CD4-positive, alpha-beta T cell treated with Interleukin-6 at 100 ng/mL for 8 hours (primary cell): ENCODE results near the gene PLCB1.
"Not testable (repeated sequence)": the region's sequence is repeated elsewhere in the genome, so short reads cannot be mapped to it uniquely, and the experiment has no call there.

ENCODE experiments used
- DNase-seq: peaks from one replicate; pipeline ENCODE4 v3.0.0-alpha.2; 2020; ENCODE audit warnings: mixed read lengths, low spot score

Gene PLCB1

DNA sequence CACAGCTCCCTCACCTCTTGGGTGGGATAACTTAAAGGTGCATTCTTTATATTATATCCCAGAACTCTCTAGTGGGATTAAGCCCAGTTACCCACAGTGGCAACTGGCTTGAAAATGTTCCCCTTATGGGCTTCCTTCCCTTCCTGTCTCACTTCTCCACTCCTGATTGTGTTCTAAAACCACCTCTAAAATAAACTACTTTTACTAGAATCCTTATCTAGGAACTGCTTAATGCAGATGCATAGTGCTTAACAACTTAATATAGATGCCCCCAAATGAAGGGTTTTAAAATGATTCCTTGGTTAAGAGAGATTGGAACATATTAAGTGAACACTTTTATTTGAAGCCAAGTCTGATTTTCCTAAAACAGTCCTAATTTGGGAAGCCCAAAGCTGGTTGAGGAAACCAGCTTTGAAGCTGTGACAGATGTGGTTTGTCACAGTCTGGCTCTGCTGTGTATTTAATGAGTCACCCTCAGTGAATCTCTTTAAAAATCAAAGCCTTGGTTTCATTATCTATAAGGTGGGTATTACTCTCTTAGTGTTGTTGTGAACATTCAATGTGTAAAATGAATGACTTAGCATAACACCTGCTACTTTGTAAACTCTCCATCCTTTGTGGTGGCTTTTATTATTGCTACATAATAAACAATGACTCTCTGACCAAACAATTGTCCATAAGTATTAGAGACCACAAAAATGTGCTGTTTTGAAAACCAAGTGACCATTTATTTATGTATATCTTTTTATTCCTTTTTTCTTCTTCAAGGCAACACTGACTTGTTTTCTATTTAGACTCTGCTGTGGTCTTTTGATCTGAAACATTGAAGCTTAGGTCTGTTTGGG, 24.4 kb downstream of the PLCB1 start:
- peak; percentile 11 for DNase-seq

DNA sequence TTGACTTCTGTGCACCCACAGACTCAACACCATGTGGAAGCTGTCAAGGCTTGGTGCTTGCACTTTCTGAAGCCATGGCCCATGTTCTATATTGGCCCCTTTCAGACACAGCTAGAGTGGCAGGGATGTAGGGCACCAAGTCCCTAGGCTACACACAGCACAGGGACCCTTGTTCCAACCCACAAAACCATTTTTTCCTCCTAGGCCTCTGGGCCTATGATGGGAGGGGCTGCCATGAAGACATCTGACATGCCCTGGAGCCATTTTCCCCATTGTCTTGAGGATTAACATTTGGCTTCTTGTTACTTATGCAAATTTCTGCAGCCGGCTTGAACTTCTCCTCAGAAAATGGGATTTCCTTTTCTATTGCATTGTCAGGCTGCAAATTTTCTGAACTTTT, 27.2 kb downstream of the PLCB1 start:
- DNase-seq: not testable (repeated sequence)

DNA sequence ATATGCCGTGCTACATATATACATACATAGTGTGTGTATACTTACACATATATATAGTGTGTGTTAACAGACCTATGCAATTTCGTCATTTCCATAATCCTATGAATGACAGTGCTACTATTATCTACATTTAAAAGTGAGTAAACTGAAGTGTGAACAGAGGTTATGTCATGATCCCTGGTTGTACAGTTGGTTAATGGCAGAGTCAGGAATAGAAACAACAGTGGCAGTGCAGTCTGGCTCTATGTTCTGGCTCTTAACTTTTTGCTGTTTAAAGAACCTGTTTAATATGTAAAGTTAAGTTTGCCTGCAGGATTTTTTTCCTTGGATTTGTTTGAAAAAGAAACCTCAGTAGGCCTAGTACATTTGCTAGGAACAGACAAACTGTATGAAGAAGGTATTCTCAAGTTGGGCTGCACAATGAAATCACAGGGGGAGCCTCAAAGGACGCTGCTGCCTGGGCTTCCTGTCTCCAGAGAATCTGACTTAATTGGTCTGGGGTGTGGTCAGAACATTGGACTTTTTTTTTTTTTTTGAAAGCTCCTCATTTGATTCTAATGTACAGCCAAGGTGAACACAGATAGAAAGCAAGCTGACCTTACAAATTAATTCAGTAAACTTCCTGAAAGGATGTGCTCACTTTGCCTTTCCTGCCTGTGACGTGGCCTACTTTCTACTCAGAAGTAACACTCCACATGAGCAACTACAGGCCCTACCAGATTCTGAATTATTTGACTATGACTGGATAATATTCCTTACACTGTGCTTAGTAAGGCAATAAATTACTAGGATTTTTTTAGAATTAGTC, 29.4 kb downstream of the PLCB1 start:
- peak; percentile 17 for DNase-seq

DNA sequence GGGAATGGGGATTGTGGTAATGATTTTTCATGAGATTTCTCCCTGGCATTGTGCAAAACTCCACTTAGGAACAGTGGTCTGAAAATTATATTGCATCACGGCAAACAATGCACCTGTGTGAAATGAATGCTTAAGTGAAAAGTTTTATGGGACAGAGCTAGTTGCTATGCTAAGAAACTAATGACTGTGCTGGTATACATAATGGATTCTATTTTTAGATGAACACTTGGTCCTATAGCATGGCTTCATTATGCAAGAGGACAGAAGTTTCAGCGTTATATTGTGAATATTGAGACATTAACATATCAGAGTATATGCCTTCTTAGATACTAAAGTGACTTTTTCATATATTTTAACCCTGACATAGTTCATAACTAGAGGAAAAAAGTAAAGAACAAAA, 30.5 kb downstream of the PLCB1 start:
- DNase-seq: no peak

DNA sequence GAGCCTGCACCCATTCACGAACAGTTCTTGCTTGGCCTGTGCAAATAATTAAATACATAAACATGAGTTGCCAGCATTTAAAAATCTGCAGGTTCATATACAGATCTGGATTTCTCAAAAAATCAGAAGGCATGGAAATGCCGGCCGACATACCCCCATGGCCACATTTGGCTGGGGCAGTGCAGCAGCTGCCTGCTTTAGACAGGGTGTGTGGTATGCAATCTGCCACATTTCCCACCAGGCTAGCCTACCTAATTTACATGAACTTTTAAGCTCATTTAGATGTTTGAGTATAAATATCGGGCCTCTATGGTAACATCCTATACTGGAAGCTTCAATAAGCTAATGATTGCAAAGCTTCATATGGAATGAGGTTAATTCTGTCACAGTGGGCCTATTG, 31.5 kb downstream of the PLCB1 start:
- no peak for DNase-seq

DNA sequence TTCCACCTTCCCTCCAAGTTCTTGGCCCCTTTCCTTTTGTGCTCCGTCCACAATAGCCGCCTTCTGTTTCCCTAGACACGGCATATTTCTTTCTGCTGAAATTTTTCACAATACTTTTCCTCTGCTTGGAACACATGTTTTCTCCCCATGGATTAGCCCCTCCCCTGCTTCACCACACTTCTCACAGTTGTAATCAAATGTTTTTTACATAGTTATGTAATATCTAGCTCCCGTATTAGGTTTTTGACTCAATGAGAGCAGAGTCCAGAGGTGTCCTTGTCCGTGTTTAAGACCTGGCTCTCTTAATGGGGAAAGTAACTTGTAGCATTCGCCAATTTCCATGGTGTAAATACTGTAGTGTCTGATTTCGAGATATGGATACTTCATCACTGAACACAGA, 34.7 kb downstream of the PLCB1 start:
- no peak for DNase-seq

DNA sequence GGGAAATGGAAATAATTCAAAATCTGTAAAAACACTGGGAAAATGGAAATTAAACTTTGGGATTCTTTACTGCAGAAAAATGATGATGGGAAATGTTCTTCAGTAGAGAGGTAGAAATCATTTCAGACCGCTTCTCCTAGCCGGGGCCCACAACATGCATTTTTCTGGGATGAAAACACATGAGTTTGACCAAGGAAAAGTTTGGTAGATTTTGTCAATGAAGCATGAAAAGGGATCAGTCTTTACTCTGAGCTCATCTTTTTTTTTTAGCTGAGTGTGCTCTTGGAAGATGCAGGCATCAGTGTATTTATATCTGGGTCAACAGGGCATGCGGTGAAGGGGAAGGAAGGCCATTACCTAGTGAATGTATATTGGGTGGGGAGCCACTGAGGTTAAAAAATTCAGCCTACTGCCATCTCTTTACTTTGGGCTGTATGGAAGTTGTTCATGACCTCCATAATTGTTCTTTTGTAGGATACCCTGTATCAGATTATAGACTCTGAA, 36.8 kb downstream of the PLCB1 start:
- DNase-seq: no peak

DNA sequence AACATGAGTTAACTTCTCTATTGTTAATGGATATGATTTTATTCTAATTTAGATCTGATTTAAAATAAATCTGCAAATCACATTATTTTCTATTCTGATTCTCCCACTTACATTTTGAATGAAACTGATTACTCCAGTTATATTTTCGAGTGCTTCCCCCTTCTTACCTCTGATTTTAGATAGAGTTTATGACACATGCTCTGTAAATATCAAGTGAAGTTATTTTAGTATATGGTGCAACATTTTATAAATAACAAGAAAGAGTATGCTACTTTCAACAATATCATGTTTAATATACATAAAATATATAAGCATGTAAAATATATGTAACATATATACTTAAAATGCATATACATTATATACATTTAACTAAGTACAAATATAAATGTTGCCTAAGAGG, 38.9 kb downstream of the PLCB1 start:
- no peak for DNase-seq

DNA sequence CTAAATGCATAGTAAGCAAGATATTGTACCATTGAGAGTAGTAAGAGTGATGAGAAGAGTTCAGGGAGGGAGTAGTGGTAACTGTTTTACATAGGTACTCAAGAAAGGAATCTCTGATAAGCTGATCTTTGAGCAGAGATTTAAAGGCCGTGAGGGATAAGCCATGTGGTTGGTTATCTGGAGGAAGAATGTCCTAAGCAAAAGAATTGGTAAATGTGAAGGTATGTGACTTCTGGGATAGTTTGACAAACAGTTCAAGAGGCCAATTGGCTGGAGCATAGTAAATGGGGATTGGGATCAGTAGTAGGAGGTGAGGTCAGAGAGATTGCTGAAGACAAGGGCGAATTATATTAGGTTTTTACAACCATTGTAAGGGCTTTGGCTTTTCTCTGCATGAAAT, 40.1 kb downstream of the PLCB1 start:
- no peak for DNase-seq

DNA sequence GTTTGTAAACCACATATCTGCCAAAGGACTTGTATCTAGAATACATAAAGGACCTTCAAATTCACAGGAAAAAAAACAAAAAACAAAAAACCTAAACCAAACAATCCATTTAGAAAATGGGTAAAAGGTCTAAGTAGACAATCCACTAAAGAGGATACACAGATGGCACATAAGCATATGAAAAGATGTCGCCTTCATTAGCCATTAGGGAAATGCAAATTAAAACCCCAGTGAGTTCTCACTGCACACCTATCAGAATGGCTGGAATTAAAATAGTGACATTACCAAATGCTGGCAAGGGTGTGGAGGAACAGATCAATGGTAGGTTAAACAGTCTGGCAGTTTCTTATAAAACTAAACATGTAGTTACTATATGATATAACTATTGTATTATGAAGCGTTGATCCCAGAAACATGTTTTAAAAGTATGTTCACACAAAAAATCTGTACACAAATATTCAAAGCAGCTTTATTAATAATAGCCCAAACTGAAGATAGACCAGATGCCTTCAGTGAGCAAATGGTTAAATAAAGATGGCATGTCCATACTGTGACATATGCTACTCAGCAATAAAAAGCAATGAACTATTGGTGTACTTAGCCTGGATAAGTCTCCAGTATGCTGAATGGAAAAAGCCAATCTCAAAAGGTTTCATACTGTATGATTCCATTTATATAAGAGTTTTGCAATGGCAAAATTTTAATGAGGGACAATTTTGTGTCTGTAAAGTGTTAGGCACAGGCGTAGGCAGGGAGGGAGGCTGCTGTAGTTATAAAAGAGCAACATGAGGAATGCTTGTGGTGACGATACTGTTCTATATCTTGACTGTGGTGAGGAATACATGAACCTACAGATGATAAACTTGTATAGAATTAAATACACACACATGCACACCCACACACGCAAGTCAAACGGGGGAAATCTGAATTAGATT, 43.9 kb downstream of the PLCB1 start:
- no peak for DNase-seq

DNA sequence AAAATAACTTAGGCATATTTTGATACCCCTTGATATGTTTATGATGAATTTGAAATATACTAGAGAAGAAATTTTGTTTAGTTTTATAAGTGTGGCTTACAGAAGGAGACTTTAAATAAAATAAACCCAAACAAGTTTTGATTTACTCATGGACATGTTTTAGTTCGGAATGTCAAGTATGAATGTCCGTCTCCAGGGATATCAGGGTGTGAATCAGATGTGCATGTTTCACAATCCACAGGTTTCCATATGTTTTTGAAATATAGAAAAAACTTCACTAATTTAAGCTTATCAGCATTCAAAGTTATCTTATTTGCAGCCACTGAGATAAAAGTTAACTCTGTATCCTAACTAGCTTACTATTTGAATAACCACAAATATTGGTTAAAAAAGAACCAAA, 51.5 kb downstream of the PLCB1 start:
- no peak for DNase-seq

DNA sequence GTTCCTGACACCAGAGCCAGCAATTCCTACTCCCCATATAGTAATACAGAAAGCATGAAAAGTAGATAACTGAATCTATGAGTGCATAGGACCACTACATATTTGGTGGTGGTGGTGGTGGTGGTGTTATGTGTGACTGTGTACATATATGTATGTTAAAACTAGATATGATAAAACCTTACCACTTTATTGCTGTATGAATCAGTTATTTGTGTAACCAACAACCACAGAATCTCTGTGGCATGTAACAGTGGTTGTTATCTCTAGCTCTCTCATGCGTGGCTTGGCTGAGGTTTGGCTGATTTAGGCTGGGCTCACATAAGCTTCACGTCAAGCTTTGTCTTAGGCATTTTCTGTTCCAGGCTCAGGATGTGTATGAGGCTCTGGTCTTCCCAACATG, 55.7 kb downstream of the PLCB1 start:
- no peak for DNase-seq

DNA sequence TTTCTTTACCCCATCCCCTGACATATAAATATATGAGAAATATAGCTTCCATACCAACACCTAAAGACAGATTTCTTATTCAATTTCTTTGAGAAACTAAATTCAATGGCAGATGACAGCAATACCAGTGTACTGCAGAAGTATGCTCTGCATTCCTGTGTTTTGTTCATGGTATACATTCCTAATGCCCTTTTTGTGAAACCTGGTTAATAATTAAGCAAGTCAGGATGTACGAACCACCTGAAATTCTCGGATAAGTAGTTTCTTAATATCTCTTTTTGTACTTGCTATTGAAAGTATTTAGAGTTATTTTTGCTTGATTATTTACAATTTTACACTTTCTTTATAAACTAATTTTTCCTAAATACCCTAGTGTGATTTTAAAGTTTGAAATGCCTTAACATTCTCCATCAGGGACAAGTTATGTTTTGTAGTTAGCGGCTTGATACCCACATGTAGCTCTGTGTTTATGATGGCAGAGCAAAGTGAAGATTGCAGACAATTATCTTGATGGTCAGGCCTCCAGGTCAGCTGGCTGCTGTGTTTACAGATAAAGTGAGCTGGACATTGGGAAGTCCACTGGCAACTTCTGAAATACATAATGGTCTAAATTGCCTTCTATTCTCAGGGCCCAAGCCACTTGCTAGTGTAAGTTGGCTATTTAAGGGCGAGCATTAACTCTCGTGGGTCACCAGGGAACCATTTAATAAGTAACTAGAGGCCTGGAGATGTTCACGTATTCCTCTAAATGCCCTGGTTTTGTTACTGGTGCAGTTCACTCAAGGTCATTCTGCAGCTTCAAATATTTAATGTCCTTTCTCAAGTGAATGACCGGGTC, 58.2 kb downstream of the PLCB1 start:
- no peak for DNase-seq

DNA sequence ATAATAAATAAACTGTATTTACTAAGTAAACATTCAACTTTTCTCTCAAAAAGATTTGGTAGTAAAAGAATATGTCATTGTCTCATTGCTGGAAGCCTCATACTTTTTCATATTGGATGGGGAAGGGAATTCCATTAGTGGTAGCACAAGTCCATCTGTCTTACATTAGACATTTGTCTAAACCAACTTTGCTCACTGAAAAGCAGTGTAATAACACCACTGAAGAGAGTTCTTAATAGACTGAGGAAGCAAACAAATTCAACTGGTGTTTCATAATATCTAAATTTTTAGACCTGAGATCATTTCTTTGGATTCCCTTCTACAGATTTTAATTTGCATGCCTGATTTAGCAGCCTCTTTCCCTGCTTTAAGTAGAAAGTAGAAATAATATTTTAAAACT, 62.7 kb downstream of the PLCB1 start:
- no peak for DNase-seq

DNA sequence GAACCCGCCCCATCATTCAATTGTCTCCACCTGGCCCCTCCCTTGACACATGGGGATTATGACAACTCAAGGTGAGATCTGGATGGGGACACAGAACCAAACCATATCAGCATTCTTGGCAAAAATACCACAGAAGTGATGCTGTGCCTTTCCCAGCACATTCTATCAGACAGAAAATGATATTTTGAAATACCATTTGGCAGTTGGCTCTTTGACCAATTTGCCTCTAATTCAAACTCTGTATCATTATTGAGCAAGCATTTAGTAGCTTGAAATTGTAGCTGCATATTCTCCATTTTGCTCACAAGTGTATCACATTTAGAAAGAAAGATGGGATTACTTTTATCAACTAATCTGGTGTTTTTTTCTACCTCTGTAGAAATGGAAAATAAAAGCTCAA, 64.0 kb downstream of the PLCB1 start:
- no peak for DNase-seq

DNA sequence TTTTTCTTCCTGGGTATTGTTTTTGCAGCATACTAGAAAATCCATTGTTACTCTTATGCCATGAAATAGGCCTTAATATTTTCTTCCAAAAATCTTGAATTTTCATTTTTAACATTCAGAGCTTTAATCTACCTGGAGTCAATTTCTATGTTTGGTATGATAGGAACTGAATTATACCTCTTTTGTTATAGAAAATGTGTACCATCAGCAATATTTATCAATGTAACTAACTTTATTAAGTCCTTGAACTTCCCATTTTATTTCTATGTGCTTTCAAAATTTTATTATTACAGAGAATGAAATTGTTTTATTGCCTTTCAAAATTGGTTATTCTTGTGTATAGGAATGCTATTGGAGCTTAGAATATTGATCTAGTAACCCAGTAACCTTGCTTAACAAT, 68.2 kb downstream of the PLCB1 start:
- no peak for DNase-seq

DNA sequence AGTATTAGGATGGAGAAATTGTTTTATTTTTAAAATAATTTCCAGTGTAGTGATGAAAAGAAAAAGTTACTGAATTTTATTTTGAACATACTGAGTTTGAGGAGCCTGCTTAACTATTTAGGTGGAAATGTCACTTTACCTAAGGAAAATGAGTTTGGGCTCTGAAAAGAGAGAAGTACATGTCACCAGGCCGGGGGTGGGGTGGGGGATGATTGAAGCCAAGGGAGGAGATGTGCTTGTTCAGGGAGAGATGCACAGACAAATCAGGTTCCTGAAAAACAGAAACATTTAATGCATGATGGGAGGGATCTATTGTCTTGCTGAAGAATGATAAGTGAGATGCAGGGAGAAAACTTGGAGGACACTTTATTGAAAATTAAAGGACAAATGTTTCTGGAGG, 71.3 kb downstream of the PLCB1 start:
- no peak for DNase-seq

DNA sequence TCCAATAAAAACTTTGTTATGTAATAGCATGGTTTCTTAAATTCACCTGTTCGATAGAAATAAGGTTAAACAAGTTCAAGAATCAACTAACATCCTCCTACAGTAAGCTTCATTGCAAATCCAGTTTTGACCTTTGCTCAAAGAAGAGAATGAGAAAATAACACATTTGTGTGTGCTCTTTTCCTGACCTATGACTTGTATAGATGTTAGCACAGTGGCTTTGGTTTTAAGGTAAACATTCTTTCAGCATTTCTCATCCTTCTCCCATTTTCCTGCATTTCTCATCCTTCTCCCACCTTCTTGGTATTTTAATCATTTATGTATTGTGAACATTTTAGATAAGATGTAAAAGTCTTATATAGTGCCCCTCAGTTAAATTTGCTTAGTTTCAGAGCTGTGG, 73.9 kb downstream of the PLCB1 start:
- no peak for DNase-seq

DNA sequence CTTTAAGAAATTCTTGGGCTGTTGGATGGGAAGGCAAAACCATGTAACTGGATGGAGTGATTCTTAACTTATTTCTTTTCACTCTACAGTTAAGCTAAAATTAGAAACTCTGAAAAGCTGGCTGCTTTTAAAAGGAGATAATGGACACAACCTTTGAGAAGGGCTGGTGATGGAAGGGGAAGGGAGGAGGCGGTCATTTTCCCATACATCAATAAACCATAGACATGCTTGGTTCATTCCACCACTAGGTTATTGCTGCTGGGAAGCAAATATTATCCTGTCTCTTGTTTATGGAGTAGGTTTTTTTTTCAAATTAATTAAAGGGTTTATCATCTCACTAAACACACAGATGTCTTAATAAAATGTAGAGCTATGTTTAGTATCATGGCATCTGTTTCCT, 76.2 kb downstream of the PLCB1 start:
- DNase-seq: no peak

DNA sequence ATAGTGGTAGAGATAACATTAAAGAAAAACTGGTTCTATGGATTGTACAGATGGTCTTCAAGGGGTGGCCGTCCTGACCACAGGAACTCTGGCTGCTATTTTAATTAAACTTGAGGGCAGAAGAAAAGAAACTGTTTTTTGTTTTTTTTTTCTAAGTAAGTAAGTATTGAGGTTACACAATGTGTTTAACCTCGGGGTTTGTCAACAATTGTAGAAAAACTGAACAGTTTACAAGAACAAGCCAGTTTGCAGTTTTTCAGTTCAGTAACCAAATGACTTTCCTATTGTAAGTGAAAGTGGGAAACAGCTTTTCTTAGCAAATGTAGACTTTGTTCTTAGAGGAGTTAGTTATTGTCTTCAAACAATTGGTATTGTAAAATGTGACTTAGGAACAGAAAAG, 77.0 kb downstream of the PLCB1 start:
- DNase-seq: no peak

DNA sequence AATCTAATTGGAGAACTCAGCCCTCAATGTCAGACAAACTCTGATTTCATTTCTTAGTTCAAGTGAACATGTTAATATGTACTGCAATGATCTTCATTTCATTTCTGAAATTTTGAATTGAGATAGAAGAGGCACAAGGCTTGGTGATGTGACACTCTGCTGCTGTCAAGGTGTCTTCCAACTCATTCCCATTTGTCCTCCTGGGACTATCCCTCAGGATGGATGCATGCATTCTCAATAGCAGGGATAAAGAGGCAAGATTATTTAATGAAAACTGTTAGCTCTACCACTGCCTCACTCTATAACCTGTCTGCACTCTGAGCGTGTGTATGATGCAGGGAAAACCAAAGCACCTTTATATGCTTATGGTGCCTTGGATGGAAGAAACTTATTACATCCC, 78.7 kb downstream of the PLCB1 start:
- DNase-seq: no peak
